Hepatocyte (in vitro differentiated cells): Measurements from ENCODE around the gene DIP2C.

ENCODE experiments used
- CTCF ChIP-seq: fragments of 200-600 bp; sonication (generic); IDR thresholded peaks from 2 replicates; pipeline ENCODE4 v1.5.1; 2016; ENCODE audit warnings: antibody characterized with exemption, mild to moderate bottlenecking; ENCODE audit not compliant: poor library complexity
- EZH2 ChIP-seq: fragments of 200-600 bp; sonication (generic); IDR thresholded peaks from 2 replicates; pipeline ENCODE4 v1.6.1; 2016; ENCODE audit warnings: antibody characterized with exemption, mild to moderate bottlenecking, borderline replicate concordance

GRCh38 chr10:420154-421121 is 269.0 kb downstream of the DIP2C start:
- TF ChIP-seq CTCF (no peak), EZH2 (no peak)
